ENCODE results near the gene B3GALT4. TPM values are rescaled to one million over a fixed set of nuclear protein-coding genes. Genes with fewer than 3 reads are reported as not detected.
"Not testable (repeated sequence)": the region's sequence is repeated elsewhere in the genome, so short reads cannot be mapped to it uniquely, and the experiment has no call there.

B3GALT4 gene
- total RNA-seq, 2 donors from 2014 or later, result 10.1 to 13.0 TPM

- Mint-ChIP-seq H3K4me3 (peak overlapping the region; percentile 55), H3K36me3 (ENCODE audit: low read depth) (peaks cover 3% of the 10 kb centered on the region), H3K27ac (peak overlapping the region; percentile 65), H3K4me1 (peaks cover 28% of the 10 kb centered on the region), H3K27me3 (no peaks in the 10 kb centered on the region)
- ATAC-seq, result no peak
- no peaks in the 10 kb centered on the region for H3K9me3 ChIP-seq (ENCODE audit: control insufficient read depth, low read length, poor library complexity, severe bottlenecking)
- no peak for DNase-seq
Measured at GRCh38 chr6:33251395-33252012, 25.4 kb upstream of the B3GALT4 start.

- Mint-ChIP-seq H3K27ac (peak overlapping the region; percentile 65), H3K27me3 (no peaks in the 10 kb centered on the region), H3K4me3 (no peak overlapping the region), H3K4me1 (peaks cover 28% of the 10 kb centered on the region), H3K36me3 (ENCODE audit: low read depth) (peaks cover 3% of the 10 kb centered on the region)
- no peaks in the 10 kb centered on the region for H3K9me3 ChIP-seq (ENCODE audit: control insufficient read depth, low read length, poor library complexity, severe bottlenecking)
- ATAC-seq, result no peak
- no peak for DNase-seq
Measured at GRCh38 chr6:33252759-33253158, 24.2 kb upstream of the B3GALT4 start.

GRCh38 chr6:33254591-33254990, 22.3 kb upstream of the B3GALT4 start:
- Mint-ChIP-seq H3K36me3 (ENCODE audit: low read depth) (peaks cover 3% of the 10 kb centered on the region), H3K27me3 (no peaks in the 10 kb centered on the region), H3K27ac (no peak overlapping the region), H3K4me3 (no peak overlapping the region), H3K4me1 (peaks cover 21% of the 10 kb centered on the region)
- no peak for ATAC-seq
- no peak for DNase-seq
- H3K9me3 ChIP-seq (ENCODE audit: control insufficient read depth, low read length, poor library complexity, severe bottlenecking), result no peaks in the 10 kb centered on the region

GRCh38 chr6:33259032-33259431, 17.9 kb upstream of the B3GALT4 start:
- Mint-ChIP-seq H3K4me1 (no peaks in the 10 kb centered on the region), H3K4me3 (no peak overlapping the region)

GRCh38 chr6:33262490-33262889, 14.4 kb upstream of the B3GALT4 start:
- H3K4me1 Mint-ChIP-seq; H3K9me3 ChIP-seq (ENCODE audit: control insufficient read depth, low read length, poor library complexity, severe bottlenecking); H3K27ac Mint-ChIP-seq; DNase-seq; H3K36me3 Mint-ChIP-seq (ENCODE audit: low read depth); H3K27me3 Mint-ChIP-seq; ATAC-seq; H3K4me3 Mint-ChIP-seq: not testable (repeated sequence)

More at GRCh38 chr6:33259032-33259431, 17.9 kb upstream of the B3GALT4 start:
- ATAC-seq (no peak), DNase-seq (no peak)
- no peaks in the 10 kb centered on the region for H3K27me3 Mint-ChIP-seq
- no peak overlapping the region for H3K27ac Mint-ChIP-seq
- no peaks in the 10 kb centered on the region for H3K9me3 ChIP-seq (ENCODE audit: control insufficient read depth, low read length, poor library complexity, severe bottlenecking)
- H3K36me3 Mint-ChIP-seq (ENCODE audit: low read depth), result no peaks in the 10 kb centered on the region

- Mint-ChIP-seq H3K27me3 (no peaks in the 10 kb centered on the region), H3K27ac (no peak overlapping the region), H3K4me3 (no peak overlapping the region)
Measured at GRCh38 chr6:33264015-33264414, 12.9 kb upstream of the B3GALT4 start.

GRCh38 chr6:33271117-33271467, 5.8 kb upstream of the B3GALT4 start:
- peak; percentile 54 for ATAC-seq
- peak overlapping the region; percentile 96 for H3K4me3 Mint-ChIP-seq
- H3K27ac Mint-ChIP-seq, result peak overlapping the region; percentile 99
- H3K36me3 Mint-ChIP-seq (ENCODE audit: low read depth), result peaks cover 4% of the 10 kb centered on the region
- peaks cover 40% of the 10 kb centered on the region for H3K4me1 Mint-ChIP-seq
- no peaks in the 10 kb centered on the region for H3K27me3 Mint-ChIP-seq
- H3K9me3 ChIP-seq (ENCODE audit: control insufficient read depth, low read length, poor library complexity, severe bottlenecking), result no peaks in the 10 kb centered on the region
- no peak for DNase-seq

More at GRCh38 chr6:33264015-33264414, 12.9 kb upstream of the B3GALT4 start:
- H3K9me3 ChIP-seq (ENCODE audit: control insufficient read depth, low read length, poor library complexity, severe bottlenecking), result no peaks in the 10 kb centered on the region
- ATAC-seq (no peak), DNase-seq (no peak)
- Mint-ChIP-seq H3K36me3 (ENCODE audit: low read depth) (no peaks in the 10 kb centered on the region), H3K4me1 (peaks cover 3% of the 10 kb centered on the region)

- no peaks in the 10 kb centered on the region for H3K27me3 Mint-ChIP-seq
- H3K4me3 Mint-ChIP-seq, result peak within 1 kb of the TSS; percentile 96
- H3K9me3 ChIP-seq (ENCODE audit: control insufficient read depth, low read length, poor library complexity, severe bottlenecking), result no peaks in the 10 kb centered on the region
- peaks cover 42% of the 10 kb centered on the region for H3K4me1 Mint-ChIP-seq
- peak; percentile 72 to 84 (median 79) for DNase-seq
- peaks cover 4% of the 10 kb centered on the region for H3K36me3 Mint-ChIP-seq (ENCODE audit: low read depth)
- ATAC-seq, result peak; percentile 84
- H3K27ac Mint-ChIP-seq, result peak within 1 kb of the TSS; percentile 99
Measured at GRCh38 chr6:33271468-33272274, 5.3 kb upstream of the B3GALT4 start, which contains the start of the genes RPS18 and VPS52. TSS of gene RPS18 (plus strand) at chr6:33272075. CDS start at chr6:33272120, 45 bp downstream. TSS of gene VPS52 (minus strand) at chr6:33271876. CDS start at chr6:33271675, 201 bp downstream.

GRCh38 chr6:33272275-33273128, 4.4 kb upstream of the B3GALT4 start:
- Mint-ChIP-seq H3K27me3 (no peaks in the 10 kb centered on the region), H3K36me3 (ENCODE audit: low read depth) (peaks cover 4% of the 10 kb centered on the region), H3K4me3 (peak overlapping the region; percentile 96), H3K27ac (peak overlapping the region; percentile 99), H3K4me1 (peaks cover 47% of the 10 kb centered on the region)
- ATAC-seq (peak; percentile 0), DNase-seq (no peak)
- no peaks in the 10 kb centered on the region for H3K9me3 ChIP-seq (ENCODE audit: control insufficient read depth, low read length, poor library complexity, severe bottlenecking)

- peak overlapping the region; percentile 99 for H3K27ac Mint-ChIP-seq
- H3K9me3 ChIP-seq (ENCODE audit: control insufficient read depth, low read length, poor library complexity, severe bottlenecking), result no peaks in the 10 kb centered on the region
- H3K27me3 Mint-ChIP-seq, result no peaks in the 10 kb centered on the region
- H3K4me1 Mint-ChIP-seq, result peaks cover 55% of the 10 kb centered on the region
- peak overlapping the region; percentile 96 for H3K4me3 Mint-ChIP-seq
- no peak for DNase-seq
- ATAC-seq, result no peak
- peaks cover 4% of the 10 kb centered on the region for H3K36me3 Mint-ChIP-seq (ENCODE audit: low read depth)
Measured at GRCh38 chr6:33273129-33273923, 3.6 kb upstream of the B3GALT4 start.

GRCh38 chr6:33273924-33274902, 2.7 kb upstream of the B3GALT4 start:
- H3K27me3 Mint-ChIP-seq, result no peaks in the 10 kb centered on the region
- ATAC-seq, result no peak
- peaks cover 4% of the 10 kb centered on the region for H3K36me3 Mint-ChIP-seq (ENCODE audit: low read depth)
- H3K9me3 ChIP-seq (ENCODE audit: control insufficient read depth, low read length, poor library complexity, severe bottlenecking), result no peaks in the 10 kb centered on the region
- peak overlapping the region; percentile 91 for H3K4me3 Mint-ChIP-seq
- H3K27ac Mint-ChIP-seq, result peak overlapping the region; percentile 99
- DNase-seq, result no peak
- peaks cover 60% of the 10 kb centered on the region for H3K4me1 Mint-ChIP-seq
